Measurements from ENCODE around the gene ANKRD29.

DNA sequence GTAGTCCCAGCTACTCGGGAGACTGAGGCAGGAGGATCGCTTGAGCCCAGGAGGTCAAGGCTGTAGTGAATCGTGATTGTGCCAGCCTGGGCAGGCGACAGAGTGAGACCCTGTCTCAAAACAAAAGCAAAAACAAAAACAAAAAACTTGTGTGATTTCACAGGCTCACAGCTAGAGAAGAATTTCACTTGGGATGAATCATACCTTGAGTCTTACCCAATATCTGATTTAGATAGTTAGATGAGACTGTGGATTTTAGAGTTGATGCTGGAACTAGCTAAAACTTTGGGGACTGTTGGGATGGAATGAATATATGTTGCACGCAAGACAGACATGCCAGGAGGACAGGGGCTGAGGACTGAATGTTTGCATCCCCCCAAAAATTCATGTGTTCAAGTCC lies 4.4 kb downstream of the ANKRD29 start:
- TF ChIP-seq EZH2 (IDR thresholded peaks at IDR 0.05) (no peak), POLR2AphosphoS5 (IDR thresholded peaks at IDR 0.05; ENCODE audit: borderline replicate concordance, low read depth, low read length) (no peak), FOXP2 (optimal IDR thresholded peaks at IDR 0.05; ENCODE audit: control extremely low read depth, extremely low read length, insufficient read depth) (no peak)

All from SK-N-MC (cell line).